NCI-H524 treated with DMSO at 0.1 percent for 48 hours (cell line): ENCODE data around the gene LOC101059915.
"Not testable (repeated sequence)": the region's sequence is repeated elsewhere in the genome, so short reads cannot be mapped to it uniquely, and the experiment has no call there.

Experiments used
- DNase-seq: peaks from one replicate; lab custom pipeline; 2025; lab: John Stamatoyannopoulos, UW

The LOC101059915 gene

GRCh38 chrX:71675636-71676035 lies 8.3 kb downstream of the LOC101059915 start:
- DNase-seq: not testable (repeated sequence)

DNA sequence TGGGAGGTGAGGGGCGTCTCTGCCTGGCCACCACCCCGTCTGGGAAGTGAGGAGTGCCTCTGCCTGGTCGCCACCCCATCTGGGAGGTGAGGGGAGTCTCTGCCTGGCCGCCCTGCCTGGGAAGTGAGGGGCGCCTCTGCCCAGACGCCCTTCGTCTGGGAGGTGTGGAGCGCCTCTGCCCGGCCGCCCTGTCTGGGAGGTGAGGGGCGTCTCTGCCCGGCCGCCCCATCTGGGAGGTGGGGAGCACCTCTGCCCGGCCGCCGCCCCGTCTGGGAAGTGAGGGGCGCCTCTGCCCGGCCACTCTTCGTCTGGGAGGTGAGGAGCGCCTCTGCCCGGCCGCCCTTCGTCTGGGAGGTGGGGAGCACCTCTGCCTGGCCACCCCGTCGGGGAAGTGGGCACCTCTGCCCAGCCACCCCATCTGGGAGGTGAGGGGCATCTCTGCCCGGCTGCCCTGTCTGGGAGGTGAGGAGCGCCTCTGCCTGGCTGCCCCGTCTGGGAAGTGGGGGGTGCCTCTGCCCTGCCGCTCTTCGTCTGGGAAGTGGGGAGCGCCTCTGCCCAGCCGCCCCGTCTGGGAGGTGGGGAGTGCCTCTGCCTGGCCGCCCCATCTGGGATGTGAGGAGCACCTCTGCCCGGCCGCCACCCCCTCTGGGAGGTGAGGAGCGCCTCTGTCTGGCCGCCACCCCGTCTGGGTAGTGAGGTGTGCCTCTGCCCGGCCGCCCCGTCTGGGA lies 8.9 kb downstream of the LOC101059915 start:
- not testable (repeated sequence) for DNase-seq

GRCh38 chrX:71677195-71677594 lies 9.8 kb downstream of the LOC101059915 start:
- DNase-seq: not testable (repeated sequence)

- no peak for DNase-seq
Measured at GRCh38 chrX:71679575-71680207, 12.3 kb downstream of the LOC101059915 start.

GRCh38 chrX:71696641-71697465 lies 29.5 kb downstream of the LOC101059915 start:
- DNase-seq: not testable (repeated sequence)

DNA sequence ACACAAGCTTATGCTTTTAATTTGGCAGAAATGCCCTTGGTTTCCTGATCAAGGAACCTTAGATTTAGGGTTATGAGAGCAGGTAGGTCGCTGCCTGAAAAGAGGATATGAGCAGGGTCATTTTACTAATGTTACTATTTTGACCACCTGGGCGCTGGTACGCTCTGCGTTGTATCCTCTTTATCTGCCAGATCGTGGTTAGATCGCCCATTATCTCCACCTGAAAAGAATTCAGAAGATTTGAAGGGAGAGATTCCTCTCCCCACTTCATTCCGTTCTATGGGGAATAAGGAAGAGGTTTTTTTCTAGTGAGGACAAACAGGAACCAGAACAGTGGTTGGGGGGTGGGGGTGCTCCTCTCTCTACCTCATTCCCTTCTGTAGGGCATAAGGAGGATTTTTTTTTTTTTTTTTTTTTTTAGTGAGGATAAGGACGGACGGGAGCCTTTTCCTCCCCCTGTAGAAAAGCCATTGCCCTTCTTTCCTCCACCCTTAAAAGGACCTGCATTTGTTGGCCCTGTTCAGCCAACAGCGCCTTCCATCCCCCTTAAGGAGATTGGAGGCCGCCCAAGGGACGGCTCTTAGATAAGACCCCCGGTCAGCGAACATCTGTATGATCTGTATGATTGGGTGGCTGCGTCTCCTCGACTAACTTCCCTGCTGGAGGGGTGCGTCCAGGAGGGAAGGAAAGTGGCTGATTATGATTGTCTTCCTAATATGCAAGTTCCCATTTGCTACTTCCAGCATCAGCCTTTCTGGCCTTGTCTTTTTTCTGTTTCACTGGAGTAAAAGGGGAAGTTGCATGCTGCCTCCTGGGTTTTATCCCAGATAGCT lies 30.3 kb downstream of the LOC101059915 start:
- DNase-seq: not testable (repeated sequence)

DNA sequence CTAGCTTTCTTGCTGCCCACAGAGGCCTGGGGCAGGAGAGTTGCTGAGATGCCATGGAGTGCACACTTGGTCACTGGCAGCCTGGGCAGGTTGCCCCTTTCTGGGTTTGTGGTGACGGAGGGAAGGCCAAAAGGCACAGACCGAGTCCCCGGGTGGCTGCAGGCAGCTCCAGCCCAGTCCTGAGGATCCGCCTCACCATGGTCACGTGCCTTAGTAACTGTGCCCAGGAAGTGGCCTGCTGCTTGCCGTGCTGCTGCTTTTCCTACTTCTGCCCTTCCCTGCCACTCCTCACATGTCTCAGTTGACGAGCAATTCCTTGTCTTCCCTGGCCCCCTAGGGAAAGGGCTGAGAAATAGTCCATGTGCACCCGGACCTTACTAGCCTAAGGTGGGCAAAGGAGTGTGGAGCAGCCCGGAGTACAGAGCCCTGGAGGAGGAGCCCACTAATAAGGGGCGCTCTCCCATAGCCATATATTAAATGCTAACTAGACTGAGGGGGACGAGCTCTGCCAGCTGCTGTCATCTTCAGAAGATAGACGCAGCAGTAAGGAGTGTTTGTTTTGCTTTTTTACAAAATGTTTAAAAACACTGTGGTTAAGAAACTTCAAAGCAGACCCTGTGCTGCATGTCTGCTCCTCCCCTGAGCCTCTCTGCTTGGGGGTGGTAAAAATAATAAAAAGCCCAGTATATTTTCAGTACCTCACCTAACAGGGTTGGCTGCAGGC lies 31.1 kb downstream of the LOC101059915 start:
- not testable (repeated sequence) for DNase-seq

GRCh38 chrX:71699023-71699344 lies 31.6 kb downstream of the LOC101059915 start:
- DNase-seq: not testable (repeated sequence)

- not testable (repeated sequence) for DNase-seq
Measured at GRCh38 chrX:71702853-71703252, 35.5 kb downstream of the LOC101059915 start.

DNA sequence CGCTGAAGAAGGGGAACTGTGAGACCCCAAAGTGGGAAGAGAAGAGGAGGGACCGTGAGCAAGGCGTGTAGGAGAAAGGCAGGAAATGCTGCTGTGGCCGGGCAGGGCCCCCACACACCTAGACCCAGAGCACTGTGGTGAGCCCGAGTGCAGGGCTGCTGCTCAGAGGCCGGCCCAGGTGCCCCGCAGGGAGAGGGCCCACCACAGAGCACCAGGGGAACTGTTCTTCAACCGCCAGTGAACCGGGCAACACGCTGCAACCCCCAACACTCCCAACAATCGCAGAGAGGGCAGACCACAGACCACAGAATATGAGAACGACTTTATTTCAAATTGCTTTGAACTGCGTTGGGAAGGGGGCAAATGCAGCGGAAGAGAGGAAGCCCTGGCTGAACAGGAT lies 46.7 kb downstream of the LOC101059915 start:
- DNase-seq: not testable (repeated sequence)

GRCh38 chrX:71715551-71715950 lies 48.2 kb downstream of the LOC101059915 start:
- DNase-seq: not testable (repeated sequence)

GRCh38 chrX:71716323-71716722 lies 49.0 kb downstream of the LOC101059915 start:
- not testable (repeated sequence) for DNase-seq

DNA sequence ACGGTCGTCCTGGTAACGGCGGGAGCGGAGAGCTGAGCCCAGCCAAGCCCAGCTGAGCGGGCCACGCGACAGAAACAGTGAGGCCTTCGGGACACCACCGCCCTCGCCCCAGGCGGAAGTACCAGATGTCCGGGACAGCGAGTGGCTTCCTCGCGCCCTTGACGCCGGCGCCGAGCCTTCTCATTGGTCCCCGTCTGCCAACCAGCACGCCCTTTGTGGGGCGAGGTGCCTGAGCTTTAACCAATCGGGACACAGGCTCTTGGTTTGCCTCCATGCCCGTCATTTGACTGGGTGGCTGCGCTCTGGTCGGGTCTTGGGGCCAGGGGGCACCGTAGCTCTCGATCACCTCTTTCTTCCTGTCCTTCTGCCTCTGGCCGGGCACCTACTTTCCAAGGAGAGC lies 50.8 kb downstream of the LOC101059915 start, which contains the start of gene CXorf49:
TSS of gene CXorf49 (minus strand) at position 101 of the 400 bp plus-strand sequence. CDS start 134 bp downstream, outside the sequence.
- DNase-seq: not testable (repeated sequence)

DNA sequence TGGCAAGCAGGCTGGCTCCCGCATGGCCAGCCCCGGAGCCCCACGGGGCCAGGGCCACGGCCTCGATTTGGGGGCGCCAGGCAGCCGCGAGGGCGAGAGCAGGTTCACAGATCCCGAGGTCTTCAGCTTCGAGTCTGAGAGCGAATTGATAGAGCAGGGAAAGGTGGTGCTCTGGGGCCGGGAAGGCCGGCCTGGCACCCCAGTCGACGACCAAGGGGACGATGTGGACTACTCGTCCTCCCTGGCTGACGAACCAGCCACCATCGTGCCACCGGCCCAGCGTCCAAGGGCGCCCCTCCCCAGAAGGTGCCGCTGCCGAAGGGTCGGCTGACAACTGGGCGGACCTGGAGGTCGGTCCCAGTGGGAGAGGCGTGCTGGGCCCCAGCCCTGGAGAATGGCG lies 51.8 kb downstream of the LOC101059915 start:
- not testable (repeated sequence) for DNase-seq

- not testable (repeated sequence) for DNase-seq
Measured at GRCh38 chrX:71720289-71720886, 53.0 kb downstream of the LOC101059915 start.
